HG02642 (cell line): ENCODE data around the gene LETMD1.
A peak's percentile ranks its signal among the peaks of the same experiment; 100 is the strongest.

Source experiments
- ATAC-seq: cut with Tn5 transposase; IDR thresholded peaks from one replicate; pipeline ENCODE4 v1.9.1; 2021; ENCODE audit warnings: mild to moderate bottlenecking; ENCODE audit not compliant: unreplicated experiment, poor library complexity

The LETMD1 gene

DNA sequence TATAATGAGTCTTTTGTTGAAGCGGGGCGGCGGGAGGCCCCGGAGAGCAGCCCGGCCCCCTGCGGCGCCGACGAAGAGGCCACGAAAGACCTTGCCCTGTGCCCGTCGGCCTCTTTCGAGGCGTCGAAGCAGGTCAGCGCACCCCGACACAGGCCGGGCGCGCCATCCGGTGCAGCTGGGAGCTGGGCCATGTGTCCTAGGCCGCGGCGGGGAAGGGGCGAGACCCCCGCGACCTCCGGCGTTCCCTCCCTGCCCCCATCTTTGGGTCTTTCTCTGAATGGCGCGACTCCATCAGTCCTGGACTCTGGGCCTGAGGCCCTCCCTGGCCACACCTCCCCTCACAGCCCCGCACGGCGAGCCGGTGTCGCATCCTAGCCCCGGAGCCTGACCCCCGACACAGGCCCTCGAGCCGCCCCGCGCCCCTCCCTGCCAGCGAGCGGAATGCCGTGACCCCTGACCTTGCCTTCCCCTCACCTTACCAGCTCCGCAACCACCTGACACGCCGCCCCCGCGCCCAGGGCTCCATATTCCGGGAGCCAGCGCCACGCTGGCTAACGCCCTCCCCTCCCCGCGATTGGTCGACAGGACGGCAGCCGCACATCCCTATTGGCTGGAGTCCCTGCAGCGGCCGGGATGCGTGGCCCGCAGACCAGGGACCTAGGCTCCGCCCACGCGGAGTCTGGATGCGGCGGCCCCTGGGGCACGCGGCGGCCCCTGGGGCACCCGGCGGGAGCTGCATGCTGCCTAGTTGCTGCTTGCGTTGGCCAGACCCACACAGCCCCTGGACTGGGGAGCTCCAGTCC is 22.1 kb upstream of the LETMD1 start, which contains the start of gene SLC11A2:
Gene SLC11A2, minus strand, starts transcription at position 549 of the 803 bp plus-strand sequence. CDS start 15,656 bp downstream, outside the sequence.
- peak; percentile 96 for ATAC-seq

DNA sequence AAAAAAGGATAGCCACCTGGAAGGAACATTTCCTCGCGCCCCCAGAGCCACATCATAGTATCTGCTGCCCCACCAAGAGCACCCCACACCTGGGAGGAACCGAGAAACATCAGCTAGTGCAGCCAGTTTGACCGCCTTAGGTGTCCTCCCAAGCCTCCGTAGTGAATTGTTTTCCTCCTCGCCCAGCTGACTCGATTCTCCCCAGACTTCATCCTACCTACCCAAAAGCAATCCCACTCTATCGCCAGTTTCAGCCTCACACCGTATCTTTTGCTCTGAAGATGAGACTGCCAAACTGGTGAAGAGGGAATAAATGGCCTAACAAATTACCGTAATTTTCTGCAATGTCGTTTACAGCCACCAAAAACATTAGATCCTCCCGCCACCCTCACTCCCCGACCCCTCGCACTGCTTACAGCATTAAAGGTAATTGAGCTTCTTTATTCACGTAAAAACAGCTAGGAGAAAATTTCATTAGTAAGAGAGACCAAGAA is 20.7 kb upstream of the LETMD1 start:
- no peak for ATAC-seq

DNA sequence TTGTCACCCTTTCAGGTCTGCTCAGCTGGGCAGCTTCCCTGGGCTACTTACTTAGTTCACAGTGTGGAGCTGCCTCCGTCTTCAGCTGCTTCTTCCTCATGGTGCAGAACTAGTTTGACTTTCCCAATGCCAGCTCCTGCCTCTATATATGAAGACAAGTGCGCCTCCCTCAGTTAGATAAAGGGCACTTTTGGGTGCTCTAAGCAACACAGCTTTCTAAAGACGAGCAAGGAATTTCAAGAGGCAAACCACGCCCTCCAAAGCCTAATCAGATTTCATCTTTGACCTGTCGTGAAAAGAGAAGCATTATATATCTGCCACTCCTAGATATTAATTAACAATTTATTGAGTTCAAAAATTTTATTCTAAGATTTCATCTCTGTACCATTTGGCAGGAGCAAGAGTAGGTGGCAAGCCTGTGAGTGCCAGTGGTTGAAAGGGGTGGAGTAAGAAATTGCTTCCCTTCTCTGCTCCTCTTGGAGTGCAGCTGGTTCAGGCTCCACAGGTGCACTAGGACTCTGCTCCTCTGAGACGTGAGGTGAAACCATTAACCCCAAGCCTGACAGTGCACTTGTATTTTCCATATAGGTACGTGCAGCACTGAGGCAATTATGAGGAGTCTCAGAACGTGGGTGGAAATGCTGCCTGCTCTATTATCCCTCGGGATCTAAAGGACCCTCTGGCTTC is 19.9 kb upstream of the LETMD1 start:
- ATAC-seq, result no peak

GRCh38 chr12:51028813-51029150 is 19.3 kb upstream of the LETMD1 start:
- ATAC-seq, result no peak

DNA sequence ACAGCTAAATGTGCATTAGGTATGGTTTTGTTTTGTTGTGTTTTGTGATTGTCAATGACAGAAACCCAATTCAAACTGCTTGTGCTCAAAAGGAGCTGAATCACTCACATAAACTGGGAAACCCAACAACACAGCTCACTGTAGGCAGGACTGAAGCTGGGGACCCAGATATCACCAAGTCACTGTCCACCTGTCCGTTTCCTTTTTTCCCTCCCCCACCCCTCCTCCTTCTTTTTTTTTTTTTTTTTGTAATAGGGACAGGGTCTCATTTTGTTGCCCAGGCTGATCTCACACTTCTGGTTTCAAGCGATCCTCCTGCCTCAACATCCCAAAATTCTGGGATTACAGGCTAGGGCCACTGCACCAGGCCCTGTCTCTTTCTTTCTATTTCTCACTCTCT is 15.1 kb upstream of the LETMD1 start:
- ATAC-seq, result no peak

- no peak for ATAC-seq
Observed at GRCh38 chr12:51033457-51034089, 14.6 kb upstream of the LETMD1 start.

- ATAC-seq, result no peak
Observed at GRCh38 chr12:51036279-51036678, 11.8 kb upstream of the LETMD1 start.

GRCh38 chr12:51048661-51049251 is 629 bp downstream of the LETMD1 start:
- no peak for ATAC-seq

- no peak for ATAC-seq
Observed at GRCh38 chr12:51049525-51049924, 1.4 kb downstream of the LETMD1 start.

GRCh38 chr12:51051787-51052186 is 3.7 kb downstream of the LETMD1 start:
- ATAC-seq, result no peak

GRCh38 chr12:51055060-51055459 is 6.9 kb downstream of the LETMD1 start:
- ATAC-seq, result no peak

- ATAC-seq, result no peak
Observed at GRCh38 chr12:51056242-51056641, 8.1 kb downstream of the LETMD1 start.

DNA sequence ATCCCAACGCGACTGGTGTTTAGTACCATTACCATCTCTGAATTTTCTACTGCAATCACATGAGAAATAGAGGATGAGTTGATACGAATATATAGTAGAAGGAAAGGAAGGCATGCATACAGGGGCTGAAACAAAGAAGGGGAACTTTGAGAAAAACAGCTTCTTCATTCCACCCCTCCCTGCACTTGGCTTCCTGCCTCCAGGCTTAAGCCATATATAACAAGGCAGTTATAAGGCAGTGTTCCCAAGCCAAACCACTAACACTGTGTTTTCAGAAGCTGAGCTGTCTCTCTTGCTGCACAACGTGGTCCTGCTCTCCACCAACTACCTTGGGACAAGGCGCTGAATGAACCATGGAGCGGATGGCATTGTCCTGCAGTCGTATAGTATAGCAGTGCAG is 11.0 kb downstream of the LETMD1 start:
- no peak for ATAC-seq

- ATAC-seq, result no peak
Observed at GRCh38 chr12:51062631-51063397, 14.7 kb downstream of the LETMD1 start.

- ATAC-seq, result no peak
Observed at GRCh38 chr12:51065530-51065929, 17.4 kb downstream of the LETMD1 start.

DNA sequence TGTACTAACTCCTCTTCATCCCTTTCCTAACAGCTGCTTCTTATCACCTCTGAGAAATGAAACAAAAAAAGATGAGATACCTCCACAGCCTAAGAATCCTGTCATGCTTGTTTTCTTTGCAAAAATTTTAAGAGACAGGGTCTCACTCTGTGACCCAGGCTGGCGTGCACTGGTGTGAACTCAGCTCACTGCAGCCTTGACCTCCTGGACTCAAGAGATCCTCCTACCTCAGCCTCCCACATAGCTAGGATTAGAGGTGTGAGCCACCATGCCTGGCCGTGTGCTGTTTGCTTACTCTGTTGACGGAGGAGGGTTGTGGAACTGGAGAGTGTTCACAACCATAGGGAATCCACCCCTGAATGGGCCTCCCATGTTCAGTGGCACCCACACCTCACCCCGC is 19.1 kb downstream of the LETMD1 start:
- ATAC-seq, result no peak

- ATAC-seq, result no peak
Observed at GRCh38 chr12:51067771-51068170, 19.6 kb downstream of the LETMD1 start.

- ATAC-seq, result no peak
Observed at GRCh38 chr12:51070004-51070403, 21.9 kb downstream of the LETMD1 start.

- no peak for ATAC-seq
Observed at GRCh38 chr12:51071663-51072062, 23.5 kb downstream of the LETMD1 start.

GRCh38 chr12:51075390-51075789 is 27.3 kb downstream of the LETMD1 start:
- ATAC-seq, result no peak
